ENCODE results near the gene MEA1.
A peak's percentile ranks its signal among the peaks of the same experiment; 100 is the strongest.

Gene MEA1

DNA sequence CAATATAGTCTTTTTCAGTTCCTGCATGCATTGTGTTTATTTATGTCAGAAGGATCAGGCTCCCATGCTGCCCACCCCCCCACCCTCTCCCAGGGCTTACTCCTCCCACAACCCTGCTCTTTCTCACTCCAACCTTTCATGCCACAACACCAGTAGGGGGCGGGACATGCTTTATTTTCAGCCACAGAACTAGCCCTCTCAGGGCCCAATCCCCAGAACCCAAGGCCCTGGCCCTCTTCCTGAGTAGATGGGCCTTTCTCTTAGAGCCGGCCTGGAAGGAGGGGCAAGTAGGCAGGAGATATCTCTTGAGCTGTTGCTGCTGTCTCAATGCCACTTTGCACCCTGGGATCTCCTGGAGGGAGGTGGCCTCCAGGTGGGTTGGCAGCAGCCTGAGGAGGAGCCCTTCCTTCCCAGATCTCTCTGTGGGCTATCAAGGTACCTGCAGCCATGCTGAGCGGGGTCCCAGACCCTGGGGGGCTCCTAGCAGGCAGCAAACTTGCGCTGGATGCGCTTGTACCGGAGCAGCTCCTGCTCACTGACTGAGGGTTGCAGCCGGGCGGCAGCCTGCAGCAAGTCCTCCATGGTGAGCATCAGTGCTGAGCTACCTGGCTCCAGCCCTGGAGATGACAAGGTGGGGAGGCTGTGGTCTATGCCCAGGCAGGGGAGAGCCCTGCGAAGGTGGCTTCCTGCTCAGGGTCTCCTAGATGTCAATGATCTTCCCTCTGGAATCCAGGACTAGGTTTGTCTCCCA is 49.7 kb downstream of the MEA1 start:
- no peak overlapping the region for H3K4me3 ChIP-seq (ENCODE audit: low read depth, low read length)
- TF ChIP-seq CTCF (IDR thresholded peaks at IDR 0.05; ENCODE audit: borderline replicate concordance, insufficient read depth, low read depth, low read length) = peak; percentile 12; the same call in 1 of the 2 replicates

DNA sequence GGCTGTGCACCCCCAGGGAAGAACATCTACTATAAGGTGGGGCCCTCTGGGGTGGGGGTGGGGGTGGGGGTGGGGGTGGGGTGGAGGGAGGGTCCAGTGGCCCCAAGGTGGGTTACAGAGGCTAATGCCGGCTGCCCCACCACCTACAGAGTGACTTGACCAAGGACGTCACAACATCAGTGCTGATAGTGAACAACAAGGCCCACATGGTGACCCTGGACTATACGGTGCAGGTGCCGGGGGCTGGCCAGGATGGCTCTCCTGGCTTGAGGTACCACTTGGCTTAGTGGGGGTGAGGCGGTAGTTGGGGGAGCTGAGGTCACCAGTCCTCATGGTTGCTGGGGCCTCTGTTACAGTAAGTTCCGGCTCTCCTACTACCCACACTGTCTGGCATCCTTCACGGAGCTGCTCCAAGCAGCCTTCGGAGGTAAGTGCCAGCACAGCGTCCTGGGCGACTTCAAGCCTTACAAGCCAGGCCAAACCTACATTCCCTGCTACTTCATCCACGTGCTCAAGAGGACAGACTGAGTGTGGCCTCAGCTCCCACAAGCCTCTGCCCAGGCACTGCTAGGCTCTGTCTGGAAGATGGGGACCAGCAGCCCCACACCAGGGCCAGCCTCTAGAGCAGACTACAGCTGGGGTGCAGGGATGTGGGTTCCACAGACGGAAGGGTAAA is 50.4 kb downstream of the MEA1 start:
- no peak for TF ChIP-seq CTCF (IDR thresholded peaks at IDR 0.05; ENCODE audit: borderline replicate concordance, insufficient read depth, low read depth, low read length)
- H3K4me3 ChIP-seq (ENCODE audit: low read depth, low read length) = no peak overlapping the region

GRCh38 chr6:42962502-42963178 is 51.1 kb downstream of the MEA1 start:
- H3K4me3 ChIP-seq (ENCODE audit: low read depth, low read length) = no peak overlapping the region
- TF ChIP-seq CTCF (IDR thresholded peaks at IDR 0.05; ENCODE audit: borderline replicate concordance, insufficient read depth, low read depth, low read length) = no peak

- H3K4me3 ChIP-seq (ENCODE audit: low read depth, low read length) = no peak overlapping the region
- no peak for TF ChIP-seq CTCF (IDR thresholded peaks at IDR 0.05; ENCODE audit: borderline replicate concordance, insufficient read depth, low read depth, low read length)
Observed at GRCh38 chr6:42962096-42962495, 51.6 kb downstream of the MEA1 start.

All from GM12875 (cell line).